SK-N-SH treated with all-trans-retinoic acid at 6 μM for 48 hours (cell line): ENCODE measurements around the gene MYO5B.

Experiments used
- ARNTL ChIP-seq: fragments of 450-650 bp; formaldehyde crosslinking; IDR thresholded peaks from 2 replicates; pipeline ENCODE4 v1.5.0; 2020; ENCODE audit warnings: low read depth, mild to moderate bottlenecking, moderate library complexity, borderline replicate concordance
- BACH2 ChIP-seq: fragments of 250-450 bp; sonication (Bioruptor Pico); IDR thresholded peaks from 2 replicates; pipeline ENCODE4 v1.9.0; 2021; ENCODE audit warnings: mild to moderate bottlenecking, borderline replicate concordance
- CREB5 ChIP-seq: fragments of 250-450 bp; sonication (Bioruptor Pico); IDR thresholded peaks from 2 replicates; pipeline ENCODE4 v1.5.1; 2020; ENCODE audit warnings: low read depth, mild to moderate bottlenecking, moderate library complexity
- ESRRG ChIP-seq: fragments of 250-450 bp; sonication (Bioruptor Pico); IDR thresholded peaks from 2 replicates; pipeline ENCODE4 v1.6.1; 2021; ENCODE audit warnings: mild to moderate bottlenecking
- GLIS3 ChIP-seq: fragments of 250-450 bp; sonication (Bioruptor Pico); IDR thresholded peaks from 2 replicates; pipeline ENCODE4 v1.5.0; 2020; ENCODE audit warnings: mild to moderate bottlenecking, moderate library complexity
- RARB ChIP-seq: fragments of 250-450 bp; sonication (Bioruptor Pico); IDR thresholded peaks from 2 replicates; pipeline ENCODE4 v1.8.0; 2021; ENCODE audit warnings: mild to moderate bottlenecking, moderate library complexity
- TCF4 ChIP-seq: fragments of 250-450 bp; sonication (Bioruptor Pico); IDR thresholded peaks from 2 replicates; pipeline ENCODE4 v1.8.0; 2021; ENCODE audit warnings: mild to moderate bottlenecking, moderate library complexity, borderline replicate concordance
- ZFP3 ChIP-seq: fragments of 250-450 bp; sonication (Bioruptor Pico); IDR thresholded peaks from 2 replicates; pipeline ENCODE4 v1.5.0; 2020; ENCODE audit warnings: mild to moderate bottlenecking, moderate library complexity
- TF ChIP-seq, protein P1 (sequence below): fragments of 250-450 bp; sonication (Bioruptor Pico); IDR thresholded peaks from 2 replicates; pipeline ENCODE4 v1.8.0; 2020; ENCODE audit warnings: mild to moderate bottlenecking, moderate library complexity, borderline replicate concordance

- TF ChIP-seq ZFP3 (CRISPR knock-in tag), result no peak
- no peak for TF ChIP-seq ESRRG (CRISPR knock-in tag)
- TF ChIP-seq, protein P1, sequence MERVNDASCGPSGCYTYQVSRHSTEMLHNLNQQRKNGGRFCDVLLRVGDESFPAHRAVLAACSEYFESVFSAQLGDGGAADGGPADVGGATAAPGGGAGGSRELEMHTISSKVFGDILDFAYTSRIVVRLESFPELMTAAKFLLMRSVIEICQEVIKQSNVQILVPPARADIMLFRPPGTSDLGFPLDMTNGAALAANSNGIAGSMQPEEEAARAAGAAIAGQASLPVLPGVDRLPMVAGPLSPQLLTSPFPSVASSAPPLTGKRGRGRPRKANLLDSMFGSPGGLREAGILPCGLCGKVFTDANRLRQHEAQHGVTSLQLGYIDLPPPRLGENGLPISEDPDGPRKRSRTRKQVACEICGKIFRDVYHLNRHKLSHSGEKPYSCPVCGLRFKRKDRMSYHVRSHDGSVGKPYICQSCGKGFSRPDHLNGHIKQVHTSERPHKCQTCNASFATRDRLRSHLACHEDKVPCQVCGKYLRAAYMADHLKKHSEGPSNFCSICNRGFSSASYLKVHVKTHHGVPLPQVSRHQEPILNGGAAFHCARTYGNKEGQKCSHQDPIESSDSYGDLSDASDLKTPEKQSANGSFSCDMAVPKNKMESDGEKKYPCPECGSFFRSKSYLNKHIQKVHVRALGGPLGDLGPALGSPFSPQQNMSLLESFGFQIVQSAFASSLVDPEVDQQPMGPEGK (CRISPR knock-in tag), result no peak
- no peak for TF ChIP-seq TCF4 (CRISPR knock-in tag)
- TF ChIP-seq ARNTL, result no peak
- TF ChIP-seq RARB (CRISPR knock-in tag), result no peak
- TF ChIP-seq GLIS3, result no peak
- no peak for TF ChIP-seq BACH2
- TF ChIP-seq CREB5 (CRISPR knock-in tag), result no peak
Measured at GRCh38 chr18:50158866-50159653, 35.9 kb downstream of the MYO5B start.
